Measurements from ENCODE around the gene PAK4. TPM values are rescaled to one million over a fixed set of nuclear protein-coding genes. Genes with fewer than 3 reads are reported as not detected.

The PAK4 gene
- total and polyA plus RNA-seq, 2 donors from 2014 or later: 52.5 to 55.6 TPM

DNA sequence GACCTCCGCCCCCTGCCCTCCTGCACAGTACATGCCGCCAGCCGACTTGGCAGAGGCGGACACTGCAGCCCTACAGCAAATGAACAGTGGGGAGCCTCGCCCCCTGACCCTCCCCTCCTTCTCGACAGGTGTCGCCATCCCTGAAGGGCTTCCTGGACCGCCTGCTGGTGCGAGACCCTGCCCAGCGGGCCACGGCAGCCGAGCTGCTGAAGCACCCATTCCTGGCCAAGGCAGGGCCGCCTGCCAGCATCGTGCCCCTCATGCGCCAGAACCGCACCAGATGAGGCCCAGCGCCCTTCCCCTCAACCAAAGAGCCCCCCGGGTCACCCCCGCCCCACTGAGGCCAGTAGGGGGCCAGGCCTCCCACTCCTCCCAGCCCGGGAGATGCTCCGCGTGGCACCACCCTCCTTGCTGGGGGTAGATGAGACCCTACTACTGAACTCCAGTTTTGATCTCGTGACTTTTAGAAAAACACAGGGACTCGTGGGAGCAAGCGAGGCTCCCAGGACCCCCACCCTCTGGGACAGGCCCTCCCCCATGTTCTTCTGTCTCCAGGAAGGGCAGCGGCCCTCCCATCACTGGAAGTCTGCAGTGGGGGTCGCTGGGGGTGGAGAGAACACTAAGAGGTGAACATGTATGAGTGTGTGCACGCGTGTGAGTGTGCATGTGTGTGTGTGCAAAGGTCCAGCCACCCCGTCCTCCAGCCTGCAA, 52.9 kb downstream of the PAK4 start:
- peaks cover 0 to 13% (median 5%) of the 10 kb centered on the region in 3 donors for H3K36me3 ChIP-seq (ENCODE audit: control insufficient read depth in 2 of 3, insufficient read depth in 3 of 3, low read length in 3 of 3)
- no peak for FAIRE-seq

DNA sequence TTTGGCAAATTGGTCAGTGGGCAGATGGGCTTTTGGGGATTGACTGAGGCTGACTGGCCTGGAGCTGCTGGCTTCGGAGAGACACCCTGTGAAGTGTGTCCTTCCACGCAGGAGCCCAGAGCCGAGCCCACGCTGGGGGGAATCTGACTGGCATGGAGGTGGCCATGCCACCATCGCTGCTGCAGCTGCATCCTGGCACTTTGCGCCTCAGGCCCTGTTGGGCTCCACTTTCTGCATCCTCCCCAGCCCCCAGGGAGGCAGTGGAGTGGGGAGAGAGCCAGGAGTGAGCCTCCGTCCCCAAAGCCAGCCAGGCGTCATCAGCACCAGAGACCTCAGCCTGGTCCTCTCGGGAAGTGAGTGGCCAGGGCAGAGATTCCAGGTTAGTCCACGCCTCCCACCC, 54.2 kb downstream of the PAK4 start:
- H3K4me1 ChIP-seq (ENCODE audit: control insufficient read depth in 2 of 3, insufficient read depth in 2 of 3, low read depth in 1 of 3, low read length in 3 of 3): peaks cover 0 to 2% (median 0%) of the 10 kb centered on the region in 3 donors
- DNase-seq (peak in 1 of 5 donors; percentile 41), FAIRE-seq (no peak)
- H3K36me3 ChIP-seq (ENCODE audit: control insufficient read depth in 2 of 3, insufficient read depth in 3 of 3, low read length in 3 of 3): peaks cover 0 to 13% (median 5%) of the 10 kb centered on the region in 3 donors
- no peaks in the 10 kb centered on the region for H3K27me3 ChIP-seq (ENCODE audit: control insufficient read depth, insufficient read depth, low read length)
- no peaks in the 10 kb centered on the region for H3K9me3 ChIP-seq (ENCODE audit: control insufficient read depth in 2 of 3, insufficient read depth in 1 of 3, low read length in 3 of 3)
- intact Hi-C loops (cut with DNase I): loop anchor here (10.0 kb wide), 1 partner anchor 55 kb away; the partner anchor contains the start of gene PAK4
- no peak overlapping the region for H3K27ac ChIP-seq (ENCODE audit: low read depth in 2 of 2, low read length in 2 of 2)
- no peak for TF ChIP-seq CTCF (IDR thresholded peaks at IDR 0.05; ENCODE audit: borderline replicate concordance, extremely low read depth, insufficient read depth)
- H3K9ac ChIP-seq (ENCODE audit: low read length in 3 of 3): no peak overlapping the region
- no peak overlapping the region for H3K4me3 ChIP-seq (ENCODE audit: low read length in 3 of 3)

More for the DNA sequence above, 52.9 kb downstream of the PAK4 start:
- no peaks in the 10 kb centered on the region for H3K27me3 ChIP-seq (ENCODE audit: control insufficient read depth, insufficient read depth, low read length)
- no peak for TF ChIP-seq CTCF (IDR thresholded peaks at IDR 0.05; ENCODE audit: borderline replicate concordance, extremely low read depth, insufficient read depth)
- intact Hi-C loops (cut with DNase I): no loop called here
- DNase-seq: peak in 1 of 5 donors; percentile 61
- H3K9me3 ChIP-seq (ENCODE audit: control insufficient read depth in 2 of 3, insufficient read depth in 1 of 3, low read length in 3 of 3): no peaks in the 10 kb centered on the region
- peaks cover 0 to 2% (median 0%) of the 10 kb centered on the region in 3 donors for H3K4me1 ChIP-seq (ENCODE audit: control insufficient read depth in 2 of 3, insufficient read depth in 2 of 3, low read depth in 1 of 3, low read length in 3 of 3)
- H3K4me3 ChIP-seq (ENCODE audit: low read length in 3 of 3): no peak overlapping the region
- H3K27ac ChIP-seq (ENCODE audit: low read depth in 2 of 2, low read length in 2 of 2): no peak overlapping the region
- H3K9ac ChIP-seq (ENCODE audit: low read length in 3 of 3): no peak overlapping the region

DNA sequence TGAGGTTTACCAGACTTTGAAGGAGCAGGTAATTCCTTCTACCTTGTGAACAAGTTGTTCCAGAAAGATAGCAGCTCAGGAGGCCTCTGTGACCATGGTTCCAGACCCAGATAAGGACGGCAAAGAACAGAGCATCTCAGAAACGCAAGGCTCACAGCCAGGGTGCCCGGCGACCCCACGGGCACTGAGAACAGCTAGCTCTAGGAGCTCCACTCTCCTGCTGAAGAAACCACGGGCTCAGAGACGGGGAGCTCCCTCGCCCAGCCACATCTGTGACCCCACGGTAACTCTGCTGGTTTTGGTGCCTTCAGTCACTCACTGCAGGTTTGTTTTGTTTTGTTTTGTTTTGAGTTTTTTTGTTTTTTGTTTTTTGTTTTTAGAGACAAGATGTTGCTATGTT, 55.2 kb downstream of the PAK4 start:
- intact Hi-C loops (cut with DNase I): loop anchor here (10.0 kb wide), 1 partner anchor 56 kb away; the partner anchor contains the start of gene PAK4
- TF ChIP-seq CTCF (IDR thresholded peaks at IDR 0.05; ENCODE audit: borderline replicate concordance, extremely low read depth, insufficient read depth): no peak
- Histone ChIP-seq H3K4me3 (ENCODE audit: low read length in 3 of 3) (no peak overlapping the region), H3K4me1 (ENCODE audit: control insufficient read depth in 2 of 3, insufficient read depth in 2 of 3, low read depth in 1 of 3, low read length in 3 of 3) (peaks cover 0 to 2% (median 0%) of the 10 kb centered on the region in 3 donors), H3K9ac (ENCODE audit: low read length in 3 of 3) (no peak overlapping the region), H3K36me3 (ENCODE audit: control insufficient read depth in 2 of 3, insufficient read depth in 3 of 3, low read length in 3 of 3) (peaks cover 0 to 12% (median 5%) of the 10 kb centered on the region in 3 donors), H3K27ac (ENCODE audit: low read depth in 2 of 2, low read length in 2 of 2) (no peak overlapping the region), H3K9me3 (ENCODE audit: control insufficient read depth in 2 of 3, insufficient read depth in 1 of 3, low read length in 3 of 3) (no peaks in the 10 kb centered on the region), H3K27me3 (ENCODE audit: control insufficient read depth, insufficient read depth, low read length) (no peaks in the 10 kb centered on the region)
- FAIRE-seq: no peak
- peak in 1 of 5 donors; percentile 54 for DNase-seq
